OCI-LY1 (cell line): ENCODE measurements around the gene PRKACB.
"Not testable (repeated sequence)": the region's sequence is repeated elsewhere in the genome, so short reads cannot be mapped to it uniquely, and the experiment has no call there.

ENCODE experiments used
- H2AFZ ChIP-seq: fragments of 200-600 bp; sonication (generic), shearing (Covaris generic); 2 replicates; pipeline ENCODE4 v1.6.0; 2014; ENCODE audit warnings: antibody characterized with exemption, mild to moderate bottlenecking, low read length
- H3F3A ChIP-seq: fragments of 200-600 bp; sonication (generic), shearing (Covaris generic); 2 replicates; pipeline ENCODE4 v1.6.0; 2014; ENCODE audit warnings: mild to moderate bottlenecking, antibody characterized with exemption, low read length, moderate library complexity; ENCODE audit not compliant: insufficient read depth
- H3K27ac ChIP-seq: fragments of 200-600 bp; sonication (generic); 2 replicates; pipeline ENCODE4 v1.5.1; 2014; ENCODE audit warnings: low read length, mixed run types, mild to moderate bottlenecking, low read depth; ENCODE audit not compliant: poor library complexity, severe bottlenecking
- H3K27me3 ChIP-seq: fragments of 200-600 bp; sonication (generic); 2 replicates; pipeline ENCODE4 v1.6.0; 2014; ENCODE audit warnings: antibody characterized with exemption, mild to moderate bottlenecking, low read length, moderate library complexity; ENCODE audit not compliant: insufficient read depth
- H3K36me3 ChIP-seq: fragments of 200-600 bp; sonication (generic); 2 replicates; pipeline ENCODE4 v1.6.1; 2014; ENCODE audit warnings: mild to moderate bottlenecking, antibody characterized with exemption, low read length, moderate library complexity, mixed read lengths; ENCODE audit not compliant: insufficient read depth
- H3K4me1 ChIP-seq: fragments of 200-600 bp; sonication (generic); 2 replicates; pipeline ENCODE4 v1.5.1; 2014; ENCODE audit warnings: mild to moderate bottlenecking, low read length, moderate library complexity; ENCODE audit not compliant: insufficient read depth, severe bottlenecking
- H3K4me2 ChIP-seq: fragments of 200-600 bp; sonication (generic), shearing (Covaris generic); 2 replicates; pipeline ENCODE4 v1.6.1; 2014; ENCODE audit warnings: low read length
- H3K4me3 ChIP-seq: fragments of 200-600 bp; sonication (generic); 2 replicates; pipeline ENCODE4 v1.5.1; 2014; ENCODE audit warnings: low read length, low read depth, mild to moderate bottlenecking, mixed read lengths; ENCODE audit not compliant: poor library complexity, severe bottlenecking
- H3K79me2 ChIP-seq: fragments of 200-600 bp; shearing (Covaris generic); 2 replicates; pipeline ENCODE4 v1.6.1; 2016; ENCODE audit warnings: mixed run types, low read length, mixed read lengths; ENCODE audit not compliant: insufficient read depth
- H3K9ac ChIP-seq: fragments of 200-600 bp; sonication (generic), shearing (Covaris generic); 2 replicates; pipeline ENCODE4 v1.6.1; 2014; ENCODE audit warnings: mild to moderate bottlenecking, low read length, mixed read lengths
- H3K9me2 ChIP-seq: fragments of 200-600 bp; sonication (generic), shearing (Covaris generic); 2 replicates; pipeline ENCODE4 v1.6.1; 2014; ENCODE audit warnings: low read depth, mild to moderate bottlenecking, low read length, mixed read lengths
- H3K9me3 ChIP-seq: fragments of 200-600 bp; shearing (Covaris generic); 2 replicates; pipeline ENCODE4 v1.6.1; 2014; ENCODE audit warnings: low read length, mixed read lengths
- H4K20me1 ChIP-seq: fragments of 200-600 bp; sonication (generic), shearing (Covaris generic); 2 replicates; pipeline ENCODE4 v1.6.0; 2016; ENCODE audit warnings: mild to moderate bottlenecking, low read length; ENCODE audit not compliant: insufficient read depth
- CTCF ChIP-seq: fragments of 200-600 bp; sonication (generic), shearing (Covaris generic); IDR thresholded peaks from 2 replicates; pipeline ENCODE4 v1.5.1; 2017; ENCODE audit warnings: mild to moderate bottlenecking, antibody characterized with exemption, low read length, moderate library complexity, mixed read lengths
- EZH2 ChIP-seq: fragments of 200-600 bp; sonication (generic), shearing (Covaris generic); IDR thresholded peaks from 2 replicates; pipeline ENCODE4 v1.8.0; 2017; ENCODE audit warnings: borderline replicate concordance, mixed run types, mild to moderate bottlenecking, antibody characterized with exemption, low read length, moderate library complexity, mixed read lengths

PRKACB gene

GRCh38 chr1:84101204-84101603 is 42.9 kb upstream of the PRKACB start:
- Histone ChIP-seq H4K20me1 (no peaks in the 10 kb centered on the region), H3K9me3 (no peaks in the 10 kb centered on the region), H3K27ac (no peak overlapping the region), H3K79me2 (no peaks in the 10 kb centered on the region), H3K4me1 (peaks cover 4% of the 10 kb centered on the region), H3K9me2 (no peaks in the 10 kb centered on the region), H3K27me3 (no peaks in the 10 kb centered on the region), H3K4me2 (no peak overlapping the region), H3K9ac (no peak overlapping the region), H3K36me3 (no peaks in the 10 kb centered on the region), H2AFZ (no peak overlapping the region), H3K4me3 (no peak overlapping the region), H3F3A (no peaks in the 10 kb centered on the region)
- TF ChIP-seq CTCF (no peak), EZH2 (no peak)

GRCh38 chr1:84103197-84103992 is 40.7 kb upstream of the PRKACB start:
- Histone ChIP-seq H3K9ac (no peak overlapping the region), H3K9me3 (no peaks in the 10 kb centered on the region), H4K20me1 (no peaks in the 10 kb centered on the region), H3K4me3 (no peak overlapping the region), H3K79me2 (no peaks in the 10 kb centered on the region), H3K27me3 (no peaks in the 10 kb centered on the region), H3K36me3 (no peaks in the 10 kb centered on the region), H3K4me2 (no peak overlapping the region), H2AFZ (no peak overlapping the region; the same call in 1 of the 2 replicates), H3F3A (no peaks in the 10 kb centered on the region), H3K27ac (no peak overlapping the region), H3K9me2 (no peaks in the 10 kb centered on the region), H3K4me1 (peaks cover 4% of the 10 kb centered on the region)
- TF ChIP-seq EZH2 (no peak), CTCF (no peak)

- H3K4me3 ChIP-seq, H3K27me3 ChIP-seq, H3K36me3 ChIP-seq, H4K20me1 ChIP-seq, H3K9ac ChIP-seq, H3F3A ChIP-seq, H3K79me2 ChIP-seq, H3K4me2 ChIP-seq, H3K27ac ChIP-seq, H3K4me1 ChIP-seq, H2AFZ ChIP-seq, H3K9me2 ChIP-seq, H3K9me3 ChIP-seq: not testable (repeated sequence)
Measured at GRCh38 chr1:84107538-84107937, 36.5 kb upstream of the PRKACB start.

GRCh38 chr1:84107955-84108354 is 36.1 kb upstream of the PRKACB start:
- Histone ChIP-seq H3K4me3 (no peak overlapping the region), H3K9me2 (no peaks in the 10 kb centered on the region), H4K20me1 (no peaks in the 10 kb centered on the region), H3K9me3 (no peaks in the 10 kb centered on the region), H3K36me3 (no peaks in the 10 kb centered on the region), H3K9ac (no peak overlapping the region), H3K27me3 (no peaks in the 10 kb centered on the region), H3K4me2 (no peak overlapping the region), H3K27ac (no peak overlapping the region), H3K79me2 (no peaks in the 10 kb centered on the region), H3F3A (no peaks in the 10 kb centered on the region), H3K4me1 (peaks cover 4% of the 10 kb centered on the region), H2AFZ (no peak overlapping the region)
- no peak for TF ChIP-seq CTCF
- TF ChIP-seq EZH2, result no peak
